GM21360 (cell line): ENCODE measurements around the gene GPC3.

Experiments
- ATAC-seq: cut with Tn5 transposase; IDR thresholded peaks from one replicate; pipeline ENCODE4 v1.9.1; 2021; ENCODE audit warnings: mild to moderate bottlenecking, moderate library complexity; ENCODE audit not compliant: unreplicated experiment

GPC3 gene

DNA sequence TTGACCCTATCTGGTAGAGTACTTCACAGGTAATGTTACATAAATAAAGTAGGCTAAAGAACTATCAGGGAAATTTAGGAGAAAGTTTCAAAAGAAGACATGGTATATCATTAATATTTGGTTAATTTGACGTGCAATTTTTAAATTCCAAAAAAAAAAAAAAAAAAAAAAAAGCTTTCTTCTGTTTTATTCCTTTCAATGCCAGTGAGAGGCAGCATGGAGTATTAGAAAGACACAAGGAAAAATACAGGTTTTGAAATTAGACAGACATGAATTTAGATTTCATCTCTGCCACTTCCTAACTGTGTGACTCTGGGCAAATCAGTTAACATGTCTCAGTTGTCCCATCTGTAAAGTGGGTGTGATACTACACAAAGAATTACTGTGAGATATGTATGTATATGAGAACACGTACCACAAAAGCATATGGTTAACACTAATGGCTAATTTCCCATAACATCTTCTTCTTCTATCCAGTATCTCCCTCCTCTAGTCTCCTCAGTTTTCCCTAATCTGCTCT lies 132.5 kb downstream of the GPC3 start:
- no peak for ATAC-seq

DNA sequence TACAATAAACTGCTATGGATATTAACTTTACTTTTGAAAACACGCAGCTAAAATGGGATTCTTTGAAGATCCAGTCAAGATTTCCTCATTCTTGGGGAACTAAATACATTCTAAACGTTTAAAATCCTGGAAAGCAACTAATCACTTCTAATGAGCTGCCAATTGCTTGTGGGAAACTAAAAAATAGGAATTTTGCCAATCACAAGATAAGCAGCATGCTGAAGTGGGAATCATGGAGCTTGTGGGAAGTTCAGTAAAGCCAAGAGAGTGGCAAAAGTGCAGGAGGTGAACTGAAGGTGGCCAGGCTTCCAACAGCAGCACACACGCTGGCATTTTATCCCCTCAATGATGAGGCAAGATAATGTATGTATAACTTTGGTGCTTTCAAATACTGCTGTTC lies 133.0 kb downstream of the GPC3 start:
- ATAC-seq, result no peak

- no peak for ATAC-seq
These were observed 135.0 kb downstream of the GPC3 start for GRCh38 chrX:133850399-133850798.

GRCh38 chrX:133849676-133850075 lies 135.7 kb downstream of the GPC3 start:
- no peak for ATAC-seq

- ATAC-seq, result peak; percentile 78
These were observed 137.9 kb downstream of the GPC3 start for GRCh38 chrX:133847340-133847994.

DNA sequence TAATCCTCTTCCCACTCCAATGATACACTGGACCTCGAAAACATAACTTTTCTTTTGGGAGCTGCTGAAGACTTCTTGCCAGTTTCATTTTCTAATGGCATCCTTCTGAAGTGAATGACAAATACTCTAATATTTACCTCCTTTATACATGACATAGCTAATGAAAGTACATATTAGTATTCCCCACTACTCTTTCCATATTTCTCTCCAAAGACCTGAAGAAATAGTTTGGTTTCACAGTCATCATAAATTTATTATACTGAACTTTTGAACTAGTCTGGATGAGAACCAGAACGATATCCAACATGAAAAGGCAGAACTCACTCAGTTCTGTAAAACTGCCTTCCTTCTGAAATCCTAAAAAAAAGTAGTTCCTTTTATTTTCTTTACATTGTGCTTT lies 139.1 kb downstream of the GPC3 start:
- no peak for ATAC-seq

DNA sequence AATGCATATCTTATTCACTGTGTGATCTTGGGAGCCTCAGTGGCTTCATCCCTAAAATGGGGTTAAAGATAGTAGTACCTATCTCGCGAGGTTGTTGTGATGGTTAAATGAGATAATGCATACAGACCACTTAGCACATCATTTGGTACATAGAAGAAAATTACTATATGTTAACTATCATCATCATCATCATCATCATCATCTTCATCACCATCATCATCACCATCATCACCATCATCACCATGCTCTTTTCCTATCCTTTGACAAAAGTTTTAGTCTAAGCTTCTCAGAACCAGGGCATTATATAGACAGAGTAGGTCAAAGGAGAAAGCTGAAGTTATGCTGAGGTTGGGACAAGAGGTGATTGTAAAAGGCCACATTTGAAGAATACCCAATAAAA lies 145.0 kb downstream of the GPC3 start:
- no peak for ATAC-seq

- no peak for ATAC-seq
These were observed 146.4 kb downstream of the GPC3 start for GRCh38 chrX:133838761-133839676.

DNA sequence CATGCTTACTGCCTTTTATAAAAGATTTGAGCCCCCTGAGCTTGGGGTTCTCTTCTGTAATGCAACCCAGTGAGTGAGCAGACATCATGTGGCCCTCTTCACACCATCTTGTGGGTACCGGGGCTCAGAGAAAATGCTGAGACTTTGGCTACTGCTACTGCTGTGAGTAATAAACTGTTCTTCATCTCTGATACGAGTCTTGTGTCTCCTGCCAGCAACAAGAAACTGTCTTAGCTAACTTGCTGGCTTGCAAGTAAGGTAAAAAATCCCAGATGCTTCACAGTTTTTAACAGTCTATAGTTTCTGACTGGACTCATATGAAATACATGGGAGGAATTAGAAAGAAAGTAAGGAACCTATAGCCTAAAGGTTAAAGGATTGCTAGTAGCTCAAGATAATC lies 148.3 kb downstream of the GPC3 start:
- no peak for ATAC-seq

GRCh38 chrX:133836561-133836960 lies 148.8 kb downstream of the GPC3 start:
- ATAC-seq, result no peak

DNA sequence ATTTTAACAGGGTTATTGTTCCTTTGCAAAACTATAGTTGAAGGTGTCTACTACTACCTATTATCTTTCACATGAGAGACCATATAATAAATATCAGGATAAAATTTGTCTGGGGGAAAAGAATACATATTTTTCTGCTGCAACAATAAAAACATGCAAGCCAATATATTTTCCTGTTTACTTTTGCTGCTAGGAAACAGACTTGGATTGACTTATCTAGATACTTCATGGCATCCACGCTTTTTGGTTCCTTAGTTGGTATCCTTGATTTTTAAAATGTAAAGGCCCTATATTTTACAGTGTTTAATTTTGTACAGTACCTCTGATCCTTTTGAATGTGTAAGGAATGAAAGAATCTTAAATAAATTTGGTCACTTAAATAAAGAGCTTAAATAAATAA lies 150.6 kb downstream of the GPC3 start:
- no peak for ATAC-seq

GRCh38 chrX:133819546-133819945 lies 165.8 kb downstream of the GPC3 start:
- ATAC-seq, result no peak

DNA sequence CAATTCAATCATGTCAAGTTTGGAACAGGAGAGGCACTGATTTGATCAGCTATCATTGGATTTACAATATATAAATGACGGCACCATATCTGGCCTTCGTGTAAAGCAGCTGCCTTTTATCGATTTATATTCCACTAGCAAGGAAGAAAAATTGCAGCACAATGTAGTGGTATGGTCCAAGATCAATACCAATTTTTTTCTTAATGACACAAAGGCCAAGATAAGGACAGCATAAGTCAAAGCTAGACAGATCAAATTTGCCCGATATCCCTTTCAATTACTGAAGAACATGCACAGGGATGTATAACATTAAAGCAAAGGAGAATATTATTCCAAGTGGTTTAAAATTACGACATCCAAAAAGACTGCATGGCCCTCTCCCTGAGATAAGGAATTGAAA lies 167.4 kb downstream of the GPC3 start:
- no peak for ATAC-seq

- ATAC-seq, result no peak
These were observed 169.9 kb downstream of the GPC3 start for GRCh38 chrX:133815496-133815895.

DNA sequence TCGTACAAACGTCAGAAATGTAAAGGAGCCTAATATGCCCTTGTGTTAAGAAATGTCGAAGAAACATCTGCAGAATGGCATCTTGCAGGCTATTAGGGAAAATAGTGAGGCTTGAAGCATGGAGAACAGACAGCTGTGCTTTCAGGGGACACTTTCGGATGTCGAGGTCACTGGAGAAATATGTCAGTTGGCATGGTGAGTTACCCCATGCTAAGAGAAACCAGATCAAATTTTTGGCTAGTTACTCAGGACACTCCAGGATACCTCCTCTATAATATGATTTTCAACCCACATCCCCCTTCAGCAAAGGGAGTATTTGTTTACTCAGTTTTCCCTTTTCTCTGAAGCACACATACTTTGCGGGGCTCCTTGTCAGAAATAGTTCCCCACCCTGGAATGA lies 171.4 kb downstream of the GPC3 start:
- no peak for ATAC-seq

GRCh38 chrX:133812402-133812801 lies 173.0 kb downstream of the GPC3 start:
- ATAC-seq, result no peak

GRCh38 chrX:133810925-133811324 lies 174.5 kb downstream of the GPC3 start:
- ATAC-seq, result no peak

- no peak for ATAC-seq
These were observed 181.3 kb downstream of the GPC3 start for GRCh38 chrX:133804072-133804471.

GRCh38 chrX:133796282-133796681 lies 189.1 kb downstream of the GPC3 start:
- ATAC-seq, result no peak

DNA sequence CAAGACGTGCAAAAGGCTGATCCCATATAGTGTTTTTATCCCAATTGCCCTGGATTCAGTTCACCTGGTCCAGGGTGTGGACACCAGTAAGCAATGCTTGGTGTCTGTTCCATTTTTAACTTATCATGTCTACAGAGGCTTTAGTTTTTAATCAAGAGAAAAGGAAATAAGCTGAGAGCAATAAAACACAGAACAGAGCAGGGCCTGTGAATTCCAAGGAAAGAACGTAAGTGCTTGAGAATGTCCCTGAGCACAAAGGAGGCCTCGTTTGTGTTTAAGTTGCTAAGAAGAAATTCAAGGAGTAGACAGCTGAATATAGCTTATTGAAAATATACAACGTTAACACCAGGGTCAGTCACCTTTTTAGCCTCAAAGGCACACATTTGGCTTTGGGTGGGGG lies 191.3 kb downstream of the GPC3 start:
- ATAC-seq, result no peak

DNA sequence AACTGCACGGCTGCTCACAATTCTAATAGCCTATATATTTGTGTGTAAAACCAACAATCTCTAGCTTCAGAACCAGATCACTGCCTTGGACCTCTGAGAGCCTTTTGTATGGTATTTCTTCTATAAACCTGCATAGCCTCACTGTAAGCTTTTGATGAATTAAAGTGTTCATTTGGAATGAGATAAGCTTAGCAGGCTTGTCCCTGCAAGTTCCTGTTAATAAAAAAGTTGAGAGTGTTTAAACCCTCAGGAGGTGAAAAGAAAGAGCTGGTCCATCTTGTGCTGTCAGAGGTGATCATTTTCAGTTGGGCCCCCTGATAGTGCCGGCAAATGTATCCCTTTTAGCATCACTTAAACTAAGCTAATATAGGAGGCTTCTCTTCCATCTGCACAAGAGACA lies 191.8 kb downstream of the GPC3 start:
- no peak for ATAC-seq
